Measurements from ENCODE around the gene GJA9. TPM values are rescaled to one million over a fixed set of nuclear protein-coding genes. Genes with fewer than 3 reads are reported as not detected.

Gene GJA9
- total and polyA plus RNA-seq, 2 experiments from 2014 or later = 0.21 TPM; not detected in 1

DNA sequence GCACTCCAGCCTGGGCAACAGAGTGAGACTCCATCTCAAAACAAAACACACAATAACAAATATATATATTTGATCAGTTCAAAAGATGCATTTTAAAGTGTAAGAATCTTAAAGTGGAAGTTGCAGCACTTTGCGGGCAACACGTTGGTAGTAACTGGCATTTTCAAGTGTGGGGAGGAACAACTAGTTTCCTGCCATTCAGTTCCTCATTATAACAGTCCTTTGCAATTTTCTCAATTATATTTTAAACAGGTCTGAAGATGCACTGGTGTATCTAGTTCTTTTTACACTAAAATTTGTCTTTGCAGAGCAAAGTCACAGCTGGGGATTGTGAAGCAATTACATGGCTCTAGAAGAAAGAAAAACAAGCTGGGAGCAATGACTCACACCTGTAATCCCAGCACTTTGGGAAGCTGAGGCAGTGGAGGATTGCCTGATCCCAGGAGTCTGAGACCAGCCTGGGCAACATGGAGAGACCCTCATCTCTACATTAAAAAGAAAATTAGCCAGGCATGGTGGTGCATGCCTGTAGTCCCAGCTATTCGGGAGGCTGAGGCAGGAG is 47.1 kb downstream of the GJA9 start (continued):
- no peak for TF ChIP-seq REST (IDR thresholded peaks at IDR 0.05; ENCODE audit: unreplicated experiment)
- TF ChIP-seq EZH2phosphoT487 (IDR thresholded peaks at IDR 0.05; ENCODE audit: unreplicated experiment) = no peak
- no peak for TF ChIP-seq ZNF331 (CRISPR knock-in tag; IDR thresholded peaks at IDR 0.05; ENCODE audit: low read depth)
- no peak for TF ChIP-seq ZNF114 (CRISPR knock-in tag; IDR thresholded peaks at IDR 0.05)
- TF ChIP-seq, protein P1, sequence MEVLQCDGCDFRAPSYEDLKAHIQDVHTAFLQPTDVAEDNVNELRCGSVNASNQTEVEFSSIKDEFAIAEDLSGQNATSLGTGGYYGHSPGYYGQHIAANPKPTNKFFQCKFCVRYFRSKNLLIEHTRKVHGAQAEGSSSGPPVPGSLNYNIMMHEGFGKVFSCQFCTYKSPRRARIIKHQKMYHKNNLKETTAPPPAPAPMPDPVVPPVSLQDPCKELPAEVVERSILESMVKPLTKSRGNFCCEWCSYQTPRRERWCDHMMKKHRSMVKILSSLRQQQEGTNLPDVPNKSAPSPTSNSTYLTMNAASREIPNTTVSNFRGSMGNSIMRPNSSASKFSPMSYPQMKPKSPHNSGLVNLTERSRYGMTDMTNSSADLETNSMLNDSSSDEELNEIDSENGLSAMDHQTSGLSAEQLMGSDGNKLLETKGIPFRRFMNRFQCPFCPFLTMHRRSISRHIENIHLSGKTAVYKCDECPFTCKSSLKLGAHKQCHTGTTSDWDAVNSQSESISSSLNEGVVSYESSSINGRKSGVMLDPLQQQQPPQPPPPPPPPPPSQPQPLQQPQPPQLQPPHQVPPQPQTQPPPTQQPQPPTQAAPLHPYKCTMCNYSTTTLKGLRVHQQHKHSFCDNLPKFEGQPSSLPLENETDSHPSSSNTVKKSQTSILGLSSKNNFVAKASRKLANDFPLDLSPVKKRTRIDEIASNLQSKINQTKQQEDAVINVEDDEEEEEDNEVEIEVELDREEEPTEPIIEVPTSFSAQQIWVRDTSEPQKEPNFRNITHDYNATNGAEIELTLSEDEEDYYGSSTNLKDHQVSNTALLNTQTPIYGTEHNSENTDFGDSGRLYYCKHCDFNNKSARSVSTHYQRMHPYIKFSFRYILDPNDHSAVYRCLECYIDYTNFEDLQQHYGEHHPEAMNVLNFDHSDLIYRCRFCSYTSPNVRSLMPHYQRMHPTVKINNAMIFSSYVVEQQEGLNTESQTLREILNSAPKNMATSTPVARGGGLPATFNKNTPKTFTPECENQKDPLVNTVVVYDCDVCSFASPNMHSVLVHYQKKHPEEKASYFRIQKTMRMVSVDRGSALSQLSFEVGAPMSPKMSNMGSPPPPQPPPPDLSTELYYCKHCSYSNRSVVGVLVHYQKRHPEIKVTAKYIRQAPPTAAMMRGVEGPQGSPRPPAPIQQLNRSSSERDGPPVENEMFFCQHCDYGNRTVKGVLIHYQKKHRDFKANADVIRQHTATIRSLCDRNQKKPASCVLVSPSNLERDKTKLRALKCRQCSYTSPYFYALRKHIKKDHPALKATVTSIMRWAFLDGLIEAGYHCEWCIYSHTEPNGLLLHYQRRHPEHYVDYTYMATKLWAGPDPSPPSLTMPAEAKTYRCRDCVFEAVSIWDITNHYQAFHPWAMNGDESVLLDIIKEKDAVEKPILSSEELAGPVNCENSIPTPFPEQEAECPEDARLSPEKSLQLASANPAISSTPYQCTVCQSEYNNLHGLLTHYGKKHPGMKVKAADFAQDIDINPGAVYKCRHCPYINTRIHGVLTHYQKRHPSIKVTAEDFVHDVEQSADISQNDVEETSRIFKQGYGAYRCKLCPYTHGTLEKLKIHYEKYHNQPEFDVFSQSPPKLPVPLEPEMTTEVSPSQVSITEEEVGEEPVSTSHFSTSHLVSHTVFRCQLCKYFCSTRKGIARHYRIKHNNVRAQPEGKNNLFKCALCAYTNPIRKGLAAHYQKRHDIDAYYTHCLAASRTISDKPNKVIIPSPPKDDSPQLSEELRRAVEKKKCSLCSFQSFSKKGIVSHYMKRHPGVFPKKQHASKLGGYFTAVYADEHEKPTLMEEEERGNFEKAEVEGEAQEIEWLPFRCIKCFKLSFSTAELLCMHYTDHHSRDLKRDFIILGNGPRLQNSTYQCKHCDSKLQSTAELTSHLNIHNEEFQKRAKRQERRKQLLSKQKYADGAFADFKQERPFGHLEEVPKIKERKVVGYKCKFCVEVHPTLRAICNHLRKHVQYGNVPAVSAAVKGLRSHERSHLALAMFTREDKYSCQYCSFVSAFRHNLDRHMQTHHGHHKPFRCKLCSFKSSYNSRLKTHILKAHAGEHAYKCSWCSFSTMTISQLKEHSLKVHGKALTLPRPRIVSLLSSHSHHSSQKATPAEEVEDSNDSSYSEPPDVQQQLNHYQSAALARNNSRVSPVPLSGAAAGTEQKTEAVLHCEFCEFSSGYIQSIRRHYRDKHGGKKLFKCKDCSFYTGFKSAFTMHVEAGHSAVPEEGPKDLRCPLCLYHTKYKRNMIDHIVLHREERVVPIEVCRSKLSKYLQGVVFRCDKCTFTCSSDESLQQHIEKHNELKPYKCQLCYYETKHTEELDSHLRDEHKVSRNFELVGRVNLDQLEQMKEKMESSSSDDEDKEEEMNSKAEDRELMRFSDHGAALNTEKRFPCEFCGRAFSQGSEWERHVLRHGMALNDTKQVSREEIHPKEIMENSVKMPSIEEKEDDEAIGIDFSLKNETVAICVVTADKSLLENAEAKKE (CRISPR knock-in tag; IDR thresholded peaks at IDR 0.05) = no peak

GRCh38 chr1:38833146-38833545 is 48.2 kb downstream of the GJA9 start:
- H3K4me3 Mint-ChIP-seq = no peak overlapping the region
- no peak overlapping the region for H3K4me3 ChIP-seq
- H3K27ac ChIP-seq (ENCODE audit: low read depth) = no peak overlapping the region
- peaks cover 6% of the 10 kb centered on the region for H3K27me3 Mint-ChIP-seq (ENCODE audit: insufficient read depth, low read depth, poor library complexity)
- H2AFZ ChIP-seq = no peak overlapping the region
- H3K4me1 ChIP-seq (ENCODE audit: insufficient read depth) = peaks cover 6% of the 10 kb centered on the region; the same call in 1 of the 2 replicates
- H3K36me3 ChIP-seq (ENCODE audit: insufficient read depth) = no peaks in the 10 kb centered on the region
- no peak overlapping the region for H3K27ac Mint-ChIP-seq
- ATAC-seq (no peak), DNase-seq (ENCODE audit: low spot score) (no peak)
- H3K79me2 ChIP-seq (replicated peaks; ENCODE audit: insufficient read depth) = no peaks in the 10 kb centered on the region
- H3K36me3 Mint-ChIP-seq (ENCODE audit: low read depth) = no peaks in the 10 kb centered on the region; the same call in 2 of the 3 replicates
- no peaks in the 10 kb centered on the region for H4K20me1 ChIP-seq (replicated peaks; ENCODE audit: insufficient read depth)
- no peaks in the 10 kb centered on the region for H3K9me2 ChIP-seq (ENCODE audit: insufficient read depth)
- peaks cover 11% of the 10 kb centered on the region; the same call in 2 of the 3 replicates for H3K4me1 Mint-ChIP-seq
- no peaks in the 10 kb centered on the region for H3K9me3 Mint-ChIP-seq
- H3K4me2 ChIP-seq = no peak overlapping the region
- H3F3A ChIP-seq (replicated peaks; ENCODE audit: low read depth) = no peaks in the 10 kb centered on the region
- no peaks in the 10 kb centered on the region for H3K27me3 ChIP-seq (ENCODE audit: insufficient read depth)
- TF ChIP-seq ETS1 (IDR thresholded peaks at IDR 0.05) = no peak
- TF ChIP-seq ZNF331 (CRISPR knock-in tag; IDR thresholded peaks at IDR 0.05; ENCODE audit: low read depth) = no peak
